GM18868 (cell line): ENCODE results near the gene UEVLD.

Experiments
- ATAC-seq: cut with Tn5 transposase; IDR thresholded peaks from one replicate; pipeline ENCODE4 v1.9.1; 2021; ENCODE audit warnings: mild to moderate bottlenecking, moderate library complexity; ENCODE audit not compliant: unreplicated experiment

The UEVLD gene

DNA sequence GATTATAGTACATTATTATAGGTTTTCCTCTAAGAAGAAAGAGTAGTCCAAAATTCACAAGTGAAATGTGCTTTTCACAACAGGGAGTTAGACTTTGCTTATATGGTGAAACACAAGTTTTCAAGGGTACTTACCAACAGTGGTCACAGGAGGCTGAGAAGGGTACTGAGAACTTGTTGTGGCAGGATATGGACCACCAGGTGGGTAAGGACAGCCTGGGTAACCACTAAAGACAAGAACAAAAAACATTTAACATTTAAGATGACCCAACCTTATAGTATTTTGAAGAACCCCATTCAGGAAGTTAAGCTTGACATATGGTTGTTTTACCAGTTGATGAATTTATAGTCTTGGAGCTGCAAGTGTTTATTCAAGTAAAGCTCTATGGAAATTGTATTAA lies 86.2 kb downstream of the UEVLD start:
- ATAC-seq = no peak

DNA sequence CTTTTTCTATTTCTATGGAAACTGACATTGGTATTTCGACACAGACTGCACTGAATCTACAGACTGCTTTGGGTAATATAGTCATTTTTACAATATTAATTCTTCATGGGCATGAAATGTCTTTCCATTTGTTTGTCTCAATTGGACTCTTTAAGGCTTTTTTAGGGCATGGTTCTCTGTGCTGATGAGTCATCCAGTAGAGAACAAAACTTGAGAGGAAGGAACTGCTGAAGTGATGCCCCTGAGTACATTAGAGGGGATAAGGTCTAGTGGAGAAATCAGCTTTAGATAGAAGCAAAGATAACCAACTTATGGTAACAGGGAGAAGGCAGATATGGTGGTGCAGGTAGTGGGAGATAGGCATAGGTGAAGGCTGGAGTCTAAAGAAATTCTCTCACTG lies 86.9 kb downstream of the UEVLD start:
- ATAC-seq = no peak

DNA sequence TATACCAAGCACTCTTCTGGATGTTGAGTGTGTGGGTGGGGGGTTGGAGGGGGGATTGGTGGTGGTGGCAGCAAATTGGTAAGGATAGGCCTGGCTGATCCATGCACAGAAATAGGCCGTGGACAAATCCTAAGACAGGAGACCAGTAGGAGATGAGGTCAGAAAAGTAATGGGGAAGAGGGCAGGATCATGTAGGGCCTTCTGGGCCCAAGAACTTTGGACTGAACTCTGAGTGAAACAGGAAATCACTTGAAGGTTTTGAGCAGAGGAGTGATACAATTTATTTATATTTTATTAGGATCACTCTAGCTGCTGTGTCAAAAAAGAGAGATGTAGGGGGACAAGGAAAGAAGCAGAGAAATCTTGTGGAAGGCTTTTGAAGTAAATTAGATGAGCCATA lies 90.5 kb downstream of the UEVLD start:
- ATAC-seq = no peak

DNA sequence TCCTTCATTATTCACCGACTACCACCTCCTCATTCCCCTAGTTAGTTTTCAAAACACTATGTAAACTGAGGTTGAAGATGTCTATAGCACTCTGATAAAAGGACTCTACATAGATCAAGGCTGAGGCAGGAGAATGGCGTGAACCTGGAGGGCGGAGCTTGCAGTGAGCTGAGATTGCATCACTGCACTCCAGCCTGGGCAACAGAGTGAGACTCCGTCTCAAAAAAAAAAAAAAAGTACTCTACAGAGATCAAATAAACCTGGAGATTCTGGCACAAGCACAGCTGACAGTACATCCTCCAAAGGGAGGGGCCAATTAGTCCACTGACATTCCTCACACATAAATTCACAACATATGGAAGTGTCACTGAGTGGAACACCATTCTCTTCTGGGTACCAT lies 92.8 kb downstream of the UEVLD start:
- no peak for ATAC-seq

DNA sequence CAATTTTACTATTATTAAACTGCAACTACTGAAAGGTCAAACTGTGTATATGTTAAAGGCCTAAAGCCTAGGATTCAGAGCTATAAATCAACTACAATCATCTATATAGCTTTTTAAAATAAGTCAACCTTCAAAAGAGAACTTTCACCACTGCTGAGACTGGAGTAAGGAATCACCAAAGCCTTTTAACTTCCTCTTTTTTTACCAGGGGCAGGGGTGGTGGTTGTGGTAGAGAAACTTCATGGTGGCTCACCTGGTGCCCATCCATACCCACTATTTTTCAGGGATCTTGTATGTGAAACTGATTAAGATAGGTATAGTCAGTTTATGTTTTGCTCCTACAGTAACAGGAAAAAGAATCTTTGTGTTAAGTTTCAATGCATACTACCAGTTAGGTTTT lies 93.3 kb downstream of the UEVLD start:
- ATAC-seq = no peak

DNA sequence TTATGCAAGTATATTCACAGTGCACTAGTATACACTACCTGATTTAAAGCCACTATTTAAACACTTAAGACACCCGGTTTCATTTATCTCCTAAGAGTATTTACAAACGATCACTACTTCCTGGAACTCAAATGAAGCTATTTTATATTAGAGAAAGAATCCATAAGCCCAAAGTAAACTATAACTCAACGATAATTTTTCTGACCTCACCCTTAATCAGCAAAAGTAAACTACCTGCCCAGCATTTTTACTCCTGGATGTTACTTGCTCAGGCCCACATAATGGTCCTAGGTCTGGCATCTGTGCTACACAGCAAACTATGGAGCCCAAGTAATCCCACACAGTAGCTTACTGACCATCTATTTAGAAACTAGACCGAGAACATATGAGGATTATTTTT lies 95.2 kb downstream of the UEVLD start:
- ATAC-seq = no peak

DNA sequence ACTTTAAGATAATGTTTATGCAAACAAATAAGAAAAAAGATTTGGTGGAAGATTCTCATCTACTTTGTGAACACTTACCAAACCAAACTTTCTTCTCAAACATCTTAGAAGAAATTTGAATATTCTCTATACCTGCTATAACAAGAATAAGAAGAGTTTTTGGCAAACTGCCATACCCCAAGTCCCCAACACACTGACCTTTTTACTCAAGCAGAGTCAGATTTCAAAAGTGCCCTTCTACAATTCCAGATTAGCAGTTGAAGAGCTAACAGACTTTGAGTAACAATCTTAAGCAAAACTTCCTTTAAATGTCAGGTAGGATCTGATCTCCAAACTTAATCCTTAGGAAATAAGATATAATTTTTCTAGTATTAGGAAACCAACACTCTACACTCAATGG lies 95.6 kb downstream of the UEVLD start:
- ATAC-seq = no peak

DNA sequence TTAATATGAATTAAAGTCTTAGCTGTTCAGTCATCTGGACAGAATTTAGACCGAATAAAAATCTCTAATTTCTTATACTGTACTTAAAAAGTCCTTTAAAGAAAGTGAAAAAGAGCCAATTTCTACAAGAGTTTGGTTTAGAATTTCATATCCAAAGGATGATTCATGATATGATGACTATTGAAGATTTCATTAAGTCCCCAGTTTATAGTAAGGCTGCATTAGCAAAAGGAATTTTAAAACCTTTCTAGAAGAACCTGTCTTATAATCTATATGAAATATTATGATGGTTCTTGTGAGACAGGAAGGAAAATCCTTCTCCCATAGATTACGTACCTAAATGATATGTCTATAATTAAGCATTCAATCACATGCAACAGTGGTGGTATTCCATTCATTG lies 96.6 kb downstream of the UEVLD start:
- ATAC-seq = no peak

DNA sequence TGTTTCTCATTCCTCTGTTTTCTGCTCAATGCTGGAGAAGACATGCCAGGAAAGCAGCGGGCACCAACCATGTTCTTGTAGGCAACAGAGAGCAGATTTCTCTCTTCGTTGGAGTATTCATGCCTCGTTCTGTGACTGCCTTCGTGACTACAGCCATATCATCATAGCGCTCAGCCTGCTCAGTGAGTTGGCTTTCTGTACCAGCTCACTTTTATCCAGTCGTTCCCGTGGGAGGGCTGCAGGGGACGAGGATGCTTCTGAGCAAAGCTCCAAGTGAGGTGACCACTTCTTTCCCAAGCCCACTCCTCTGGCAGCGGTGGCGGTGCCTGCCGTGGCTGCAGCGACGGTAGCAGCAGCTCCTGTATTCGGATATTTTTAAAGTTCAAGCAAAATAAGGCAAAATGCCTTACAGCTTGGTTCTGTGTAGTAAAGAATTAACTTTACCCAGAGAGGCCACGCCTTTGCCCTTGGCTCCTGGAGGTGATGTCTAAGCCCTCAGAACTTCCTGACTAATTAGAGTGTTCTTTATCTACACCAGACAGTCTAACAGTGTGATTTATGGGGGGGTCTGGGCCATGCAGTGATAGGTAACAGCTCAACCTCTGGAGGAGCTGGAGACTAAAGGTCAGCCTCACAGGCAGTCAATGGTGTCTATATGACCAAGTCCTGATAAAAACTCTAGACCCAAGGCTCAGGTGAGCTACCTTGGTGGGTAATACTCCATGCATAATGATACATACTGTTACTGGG lies 97.6 kb downstream of the UEVLD start:
- ATAC-seq = no peak

DNA sequence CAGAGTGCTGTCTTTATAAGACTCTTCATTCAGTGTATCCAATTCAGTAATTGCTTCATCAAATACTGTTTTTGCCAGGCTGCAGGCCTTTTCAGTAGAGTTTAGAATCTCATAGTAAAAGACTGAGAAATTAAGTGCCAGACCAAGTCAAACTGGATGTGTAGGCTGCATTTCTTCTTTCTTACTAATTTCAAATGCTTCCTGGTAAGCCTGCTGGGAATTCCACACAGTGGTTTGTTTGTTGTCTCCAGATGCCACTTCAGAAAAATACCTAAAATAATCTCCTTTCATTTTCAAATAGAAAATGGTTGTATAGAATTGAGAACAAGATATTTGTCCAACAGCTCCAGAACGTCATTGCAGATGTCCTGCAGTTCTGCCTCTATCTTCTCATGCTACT lies 98.2 kb downstream of the UEVLD start:
- ATAC-seq = no peak

DNA sequence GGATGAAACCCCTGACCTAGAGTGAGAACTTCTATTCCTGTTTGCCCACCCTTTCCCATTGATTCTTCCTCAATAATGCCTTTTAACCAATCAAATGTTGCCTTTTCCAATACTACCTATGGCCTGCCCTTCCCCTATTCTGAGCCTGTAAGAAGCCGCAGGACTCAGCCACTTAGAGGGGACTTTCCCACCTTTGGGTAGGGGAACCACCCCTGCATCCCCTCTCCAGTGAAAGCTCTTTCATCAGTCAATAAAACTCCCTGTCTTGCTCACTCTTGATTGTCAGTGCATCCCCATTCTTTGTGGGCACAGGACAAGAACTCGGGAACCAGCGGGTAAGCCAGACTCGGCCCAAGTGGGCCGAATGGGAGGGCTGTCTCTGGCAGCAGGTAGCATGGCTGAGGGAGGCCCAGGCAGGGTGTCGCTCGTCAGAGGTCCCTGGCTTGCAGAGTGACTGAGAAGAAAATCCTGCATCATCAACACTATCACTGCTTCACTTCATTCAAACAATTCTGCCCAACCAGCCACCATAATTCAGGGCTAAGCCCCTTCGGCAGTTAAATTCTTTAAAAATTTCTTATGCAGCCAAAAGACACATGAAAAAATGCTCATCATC lies 102.5 kb downstream of the UEVLD start:
- ATAC-seq = peak; percentile 82
